Measurements from ENCODE around the gene IL11. TPM values are rescaled to one million over a fixed set of nuclear protein-coding genes. Genes with fewer than 3 reads are reported as not detected.

IL11 gene
- polyA plus RNA-seq, 2 of the 4 experiments (the other 2 are of a cell fraction), result 52.4 to 100.0 TPM

DNA sequence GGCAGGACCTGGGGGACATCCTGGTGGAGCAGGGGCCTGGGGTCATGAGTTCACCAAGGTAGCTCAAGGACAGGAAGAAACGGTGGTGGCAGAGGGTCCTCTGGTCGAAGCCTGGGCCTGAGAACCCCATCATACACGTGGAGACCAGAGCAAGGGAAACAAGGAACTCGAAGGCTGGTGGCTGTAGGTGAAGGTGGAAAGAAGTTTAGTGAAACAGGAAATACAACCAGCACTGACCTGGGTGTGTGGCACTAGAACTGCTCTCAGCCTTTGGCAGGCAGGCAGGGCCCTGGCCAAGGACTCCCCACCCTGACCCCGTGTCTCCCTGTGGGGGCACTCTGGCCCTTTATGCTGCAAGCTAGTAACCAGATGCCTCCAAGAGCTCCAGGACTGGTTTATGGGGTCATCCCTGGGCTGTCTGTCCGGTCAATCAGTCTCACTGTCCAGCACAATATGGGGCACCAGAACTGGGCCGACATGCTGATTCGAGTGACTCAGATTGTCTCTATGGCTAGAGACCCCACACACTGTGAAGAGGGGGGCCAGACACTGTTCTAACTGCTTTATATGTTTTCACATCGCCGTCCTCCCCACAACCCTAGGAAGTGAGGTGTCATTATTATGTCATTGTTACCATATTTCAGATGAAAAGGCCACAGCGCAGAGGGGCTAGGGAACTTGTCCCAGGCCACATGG is 19.5 kb downstream of the IL11 start (continued):
- TF ChIP-seq E2F6 (IDR thresholded peaks at IDR 0.05; ENCODE audit: borderline replicate concordance, low read depth), result no peak
- no peak for TF ChIP-seq ZSCAN20 (CRISPR knock-in tag; IDR thresholded peaks at IDR 0.05)
- TF ChIP-seq HEYL (CRISPR knock-in tag; IDR thresholded peaks at IDR 0.05), result no peak
- TF ChIP-seq TFCP2L1 (CRISPR knock-in tag; IDR thresholded peaks at IDR 0.05), result no peak
- no peak for TF ChIP-seq RARB (CRISPR knock-in tag; IDR thresholded peaks at IDR 0.05)
- no peak for TF ChIP-seq HOXB13 (CRISPR knock-in tag; IDR thresholded peaks at IDR 0.05; ENCODE audit: low read depth)
- TF ChIP-seq ELK1 (IDR thresholded peaks at IDR 0.05; ENCODE audit: low read depth, low read length), result no peak

DNA sequence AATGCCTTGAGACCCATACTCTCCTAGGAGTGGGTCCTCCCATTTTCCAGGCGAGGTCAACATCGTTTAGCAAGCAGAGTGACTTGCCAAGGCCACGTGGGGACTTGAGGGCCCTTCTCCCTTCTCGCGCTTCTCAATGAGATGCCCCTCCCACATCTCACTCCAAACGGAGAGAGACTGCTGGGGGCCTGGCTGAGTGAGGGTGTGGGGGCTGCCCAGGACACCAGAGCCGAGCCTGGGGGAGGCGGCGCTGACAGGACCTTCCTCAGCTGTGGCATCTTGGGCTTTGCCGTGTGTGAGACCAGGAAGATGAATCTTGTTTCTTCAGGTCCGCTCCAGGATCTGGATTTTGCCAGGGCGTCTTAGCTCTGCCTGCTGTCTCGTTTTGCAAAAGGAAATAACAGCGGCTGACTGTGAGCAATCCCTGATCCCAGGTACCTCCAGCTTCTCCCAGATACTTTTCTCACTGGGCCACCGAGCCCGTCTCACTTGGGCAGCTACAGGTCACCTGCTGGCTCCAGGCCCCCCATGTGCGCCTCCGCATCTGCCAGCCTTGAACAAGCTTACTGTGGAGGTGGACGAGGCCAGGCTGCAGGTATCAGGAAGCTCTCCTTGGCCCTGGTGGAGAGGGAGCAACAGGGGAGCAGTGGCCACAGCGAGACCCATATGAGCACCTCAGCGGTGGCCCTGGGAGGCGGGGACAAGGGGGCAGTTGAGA is 21.8 kb downstream of the IL11 start:
- Histone ChIP-seq H3K27ac (no peak overlapping the region), H3K4me2 (no peak overlapping the region), H3K4me3 (no peak overlapping the region), H3K9me3 (no peaks in the 10 kb centered on the region), H3K4me1 (peaks cover 23% of the 10 kb centered on the region)
- CTCF ChIA-PET, result interaction anchor here (0.9 to 3.4 kb wide), 9 partner anchors 9 to 156 kb away, joined by 3 to 27 read pairs (median 4); partner anchors contain the start of genes KMT5C and TMEM238
- ATAC-seq (no peak), FAIRE-seq (no peak), DNase-seq (ENCODE audit: low read depth in 1 of 2, low spot score in 1 of 2) (no peak)
- TF ChIP-seq PBX3 (IDR thresholded peaks at IDR 0.05) (peak; percentile 15; the same call in 1 of the 2 replicates), ELK1 (IDR thresholded peaks at IDR 0.05; ENCODE audit: low read depth, low read length) (no peak), MYC (IDR thresholded peaks at IDR 0.05; ENCODE audit: borderline replicate concordance, low read length) (no peak), BHLHE40 (IDR thresholded peaks at IDR 0.05; ENCODE audit: low read depth, low read length) (no peak), TFCP2L1 (CRISPR knock-in tag; IDR thresholded peaks at IDR 0.05) (no peak)
- POLR2A ChIA-PET, result interaction anchor here (0.8 to 1.5 kb wide), 3 partner anchors 9 to 59 kb away, joined by 3 to 6 read pairs (median 5); partner anchors contain the start of genes KMT5C and UBE2S
- WGBS (ENCODE audit: missing lambda C conversion rate), result 82% methylated on average over 22 of the region's 22 CpGs

- 78% methylated on average over 5 of the region's 10 CpGs for WGBS (ENCODE audit: missing lambda C conversion rate)
- FAIRE-seq, result no peak
- Histone ChIP-seq H3K4me3 (no peak overlapping the region), H3K4me2 (no peak overlapping the region), H3K27ac (no peak overlapping the region), H3K9me3 (no peaks in the 10 kb centered on the region), H3K4me1 (peaks cover 18% of the 10 kb centered on the region)
- POLR2A ChIA-PET, result interaction anchor here (0.6 to 1.1 kb wide), 2 partner anchors 8 to 342 kb away, joined by 5 to 6 read pairs; no protein-coding TSS in a partner anchor
- DNase-seq (ENCODE audit: low read depth in 1 of 2, low spot score in 1 of 2), result no peak
- no peak for TF ChIP-seq RCOR1 (IDR thresholded peaks at IDR 0.05; ENCODE audit: low read depth, low read length)
- no peak for TF ChIP-seq RFX5 (IDR thresholded peaks at IDR 0.05)
- TF ChIP-seq NPAS2 (CRISPR knock-in tag; IDR thresholded peaks at IDR 0.05; ENCODE audit: borderline replicate concordance), result no peak
- TF ChIP-seq, protein P1, sequence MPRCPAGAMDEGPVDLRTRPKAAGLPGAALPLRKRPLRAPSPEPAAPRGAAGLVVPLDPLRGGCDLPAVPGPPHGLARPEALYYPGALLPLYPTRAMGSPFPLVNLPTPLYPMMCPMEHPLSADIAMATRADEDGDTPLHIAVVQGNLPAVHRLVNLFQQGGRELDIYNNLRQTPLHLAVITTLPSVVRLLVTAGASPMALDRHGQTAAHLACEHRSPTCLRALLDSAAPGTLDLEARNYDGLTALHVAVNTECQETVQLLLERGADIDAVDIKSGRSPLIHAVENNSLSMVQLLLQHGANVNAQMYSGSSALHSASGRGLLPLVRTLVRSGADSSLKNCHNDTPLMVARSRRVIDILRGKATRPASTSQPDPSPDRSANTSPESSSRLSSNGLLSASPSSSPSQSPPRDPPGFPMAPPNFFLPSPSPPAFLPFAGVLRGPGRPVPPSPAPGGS (IDR thresholded peaks at IDR 0.05), result no peak
- TF ChIP-seq, protein P2, sequence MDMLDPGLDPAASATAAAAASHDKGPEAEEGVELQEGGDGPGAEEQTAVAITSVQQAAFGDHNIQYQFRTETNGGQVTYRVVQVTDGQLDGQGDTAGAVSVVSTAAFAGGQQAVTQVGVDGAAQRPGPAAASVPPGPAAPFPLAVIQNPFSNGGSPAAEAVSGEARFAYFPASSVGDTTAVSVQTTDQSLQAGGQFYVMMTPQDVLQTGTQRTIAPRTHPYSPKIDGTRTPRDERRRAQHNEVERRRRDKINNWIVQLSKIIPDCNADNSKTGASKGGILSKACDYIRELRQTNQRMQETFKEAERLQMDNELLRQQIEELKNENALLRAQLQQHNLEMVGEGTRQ (IDR thresholded peaks at IDR 0.05), result no peak
- TF ChIP-seq MYC (IDR thresholded peaks at IDR 0.05; ENCODE audit: borderline replicate concordance, low read length), result no peak
- TF ChIP-seq, protein P3, sequence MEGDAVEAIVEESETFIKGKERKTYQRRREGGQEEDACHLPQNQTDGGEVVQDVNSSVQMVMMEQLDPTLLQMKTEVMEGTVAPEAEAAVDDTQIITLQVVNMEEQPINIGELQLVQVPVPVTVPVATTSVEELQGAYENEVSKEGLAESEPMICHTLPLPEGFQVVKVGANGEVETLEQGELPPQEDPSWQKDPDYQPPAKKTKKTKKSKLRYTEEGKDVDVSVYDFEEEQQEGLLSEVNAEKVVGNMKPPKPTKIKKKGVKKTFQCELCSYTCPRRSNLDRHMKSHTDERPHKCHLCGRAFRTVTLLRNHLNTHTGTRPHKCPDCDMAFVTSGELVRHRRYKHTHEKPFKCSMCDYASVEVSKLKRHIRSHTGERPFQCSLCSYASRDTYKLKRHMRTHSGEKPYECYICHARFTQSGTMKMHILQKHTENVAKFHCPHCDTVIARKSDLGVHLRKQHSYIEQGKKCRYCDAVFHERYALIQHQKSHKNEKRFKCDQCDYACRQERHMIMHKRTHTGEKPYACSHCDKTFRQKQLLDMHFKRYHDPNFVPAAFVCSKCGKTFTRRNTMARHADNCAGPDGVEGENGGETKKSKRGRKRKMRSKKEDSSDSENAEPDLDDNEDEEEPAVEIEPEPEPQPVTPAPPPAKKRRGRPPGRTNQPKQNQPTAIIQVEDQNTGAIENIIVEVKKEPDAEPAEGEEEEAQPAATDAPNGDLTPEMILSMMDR (IDR thresholded peaks at IDR 0.05), result no peak
- CTCF ChIA-PET, result interaction anchor here (1.2 to 3.4 kb wide), 5 partner anchors 8 to 207 kb away, joined by 3 to 27 read pairs (median 5); partner anchors contain the start of gene KMT5C
- no peak for ATAC-seq
Observed at GRCh38 chr19:55347442-55348009, 22.7 kb downstream of the IL11 start.
